HL-60/S4 treated with retinoic acid at 250 ng/mL for 4 days and 3 days (cell line): ENCODE data around the gene VSNL1.

Source experiments
- in situ Hi-C: fragments of 300-500 bp; cut with MboI; formaldehyde crosslinking; loops from 2 replicates; pipeline ENCODE4 v1.7.0; 2022; ENCODE audit warnings: low sequenced_read_pairs

Gene VSNL1

DNA sequence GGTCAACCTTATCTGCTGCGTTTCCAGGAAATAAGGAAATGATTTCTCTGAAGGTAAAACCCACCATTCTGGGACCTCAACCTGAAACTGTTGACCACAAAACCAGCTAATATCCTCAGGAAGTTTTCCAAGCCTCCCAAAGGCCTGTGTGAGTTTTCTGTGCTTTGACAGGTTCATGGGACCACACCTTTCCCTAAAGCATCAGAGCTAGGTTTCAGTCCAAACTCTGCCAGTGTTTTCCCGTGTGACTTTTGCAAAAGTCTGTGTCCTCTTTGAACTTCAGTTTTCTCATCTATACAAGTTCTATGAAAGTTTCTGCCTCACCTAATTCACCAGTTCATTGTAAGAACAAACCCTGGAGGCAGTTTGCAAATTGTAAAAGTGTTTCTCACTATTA lies 39.8 kb downstream of the VSNL1 start:
- in situ Hi-C loops = no loop called here

DNA sequence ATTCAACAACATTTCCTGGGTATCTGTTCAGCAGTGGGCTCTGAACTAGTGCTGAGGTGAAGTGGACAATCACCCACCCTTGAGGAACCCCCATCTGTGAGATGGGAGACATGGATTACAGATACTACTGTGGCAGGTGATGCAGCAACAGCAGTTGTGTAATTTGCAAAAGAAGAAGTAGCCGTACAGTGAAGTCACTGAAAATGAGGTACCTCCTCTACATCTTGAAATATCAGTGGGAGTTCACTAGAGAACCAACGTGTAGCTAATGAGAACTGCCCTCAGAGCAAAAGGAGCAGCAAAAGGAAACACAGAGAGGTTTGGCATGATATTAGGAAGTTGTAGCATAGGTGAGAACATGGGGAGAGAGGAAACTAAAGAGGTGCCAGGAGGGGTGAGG lies 41.3 kb downstream of the VSNL1 start:
- in situ Hi-C loops = no loop called here

GRCh38 chr2:17583166-17583565 lies 42.7 kb downstream of the VSNL1 start:
- in situ Hi-C loops = no loop called here

GRCh38 chr2:17583646-17584045 lies 43.1 kb downstream of the VSNL1 start:
- in situ Hi-C loops = no loop called here

DNA sequence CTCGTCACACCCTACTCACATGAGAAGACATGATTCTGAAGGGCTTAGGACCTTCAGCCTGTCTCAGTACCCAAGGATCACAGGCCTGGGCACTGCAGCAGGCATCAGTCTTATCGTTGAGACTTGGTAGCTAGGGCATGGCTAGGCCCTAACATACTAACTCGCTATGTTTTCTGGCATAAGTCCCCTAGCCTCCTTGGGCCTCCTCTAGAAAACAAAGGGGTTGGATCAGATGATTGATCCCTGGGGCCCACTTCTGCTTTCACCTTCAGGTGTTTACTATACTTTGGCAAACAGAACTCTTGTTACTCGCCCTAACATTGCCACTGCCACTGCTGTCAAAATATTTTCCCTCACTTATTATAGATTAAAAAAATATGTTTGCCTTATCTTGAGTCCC lies 44.2 kb downstream of the VSNL1 start:
- in situ Hi-C loops = no loop called here

GRCh38 chr2:17587469-17587868 lies 47.0 kb downstream of the VSNL1 start:
- in situ Hi-C loops = no loop called here

GRCh38 chr2:17588031-17588430 lies 47.5 kb downstream of the VSNL1 start:
- in situ Hi-C loops = no loop called here

DNA sequence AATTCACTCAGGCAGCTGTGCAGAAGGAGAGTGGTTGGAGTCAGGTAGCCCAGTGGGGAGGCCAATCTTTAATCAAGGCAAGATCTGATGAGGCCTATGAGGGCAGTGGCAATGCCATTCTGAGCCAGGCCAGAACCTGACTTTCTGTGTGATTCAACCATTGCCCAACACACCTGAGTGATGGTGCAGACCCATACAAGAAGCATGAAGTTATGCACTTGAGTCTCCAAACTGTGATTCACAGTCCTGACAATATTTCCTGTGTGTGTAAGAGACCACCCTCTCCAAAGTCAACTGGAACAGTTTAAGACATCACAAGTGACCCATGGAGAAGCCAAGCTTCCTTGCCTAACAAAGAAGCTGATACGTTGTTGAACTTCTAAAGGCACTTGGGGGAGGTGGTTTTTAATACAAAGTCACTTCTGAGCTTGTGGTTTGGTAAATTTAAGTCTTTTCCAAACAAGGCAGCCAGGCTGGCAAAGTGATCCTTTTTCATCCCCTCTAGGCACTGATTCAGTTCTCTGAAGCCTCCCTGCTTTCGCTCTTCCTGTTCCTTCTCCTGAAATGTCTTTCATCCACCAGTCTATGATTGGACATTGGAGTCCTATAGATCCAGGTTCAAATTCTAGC lies 49.0 kb downstream of the VSNL1 start:
- in situ Hi-C loops = no loop called here

DNA sequence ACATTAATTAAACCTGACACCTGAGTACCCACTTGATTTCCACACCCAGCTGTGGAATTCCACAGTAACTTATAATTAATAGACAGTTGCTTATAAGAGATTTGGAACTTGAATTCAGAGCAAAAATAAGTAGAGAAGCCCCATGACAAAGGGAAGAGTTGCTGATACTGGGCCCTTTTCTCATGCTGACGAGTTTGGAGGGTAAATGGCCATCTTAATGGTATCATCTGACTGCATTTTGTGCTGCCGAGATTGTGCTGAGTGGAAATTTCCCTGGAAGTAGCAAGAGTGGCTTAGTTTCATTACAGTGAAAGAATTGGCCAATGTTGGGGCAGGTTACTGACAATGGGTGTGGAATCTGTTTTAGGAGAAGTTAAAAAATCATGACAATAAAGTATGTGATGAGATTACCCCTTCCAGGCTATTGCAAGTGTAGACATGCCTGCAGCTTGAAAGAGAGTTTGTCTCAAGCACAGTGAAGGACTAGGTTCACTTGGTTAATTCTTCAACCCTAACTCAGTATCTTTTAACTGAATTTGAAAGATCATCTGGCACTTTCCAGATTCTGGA lies 49.9 kb downstream of the VSNL1 start:
- in situ Hi-C loops = no loop called here

DNA sequence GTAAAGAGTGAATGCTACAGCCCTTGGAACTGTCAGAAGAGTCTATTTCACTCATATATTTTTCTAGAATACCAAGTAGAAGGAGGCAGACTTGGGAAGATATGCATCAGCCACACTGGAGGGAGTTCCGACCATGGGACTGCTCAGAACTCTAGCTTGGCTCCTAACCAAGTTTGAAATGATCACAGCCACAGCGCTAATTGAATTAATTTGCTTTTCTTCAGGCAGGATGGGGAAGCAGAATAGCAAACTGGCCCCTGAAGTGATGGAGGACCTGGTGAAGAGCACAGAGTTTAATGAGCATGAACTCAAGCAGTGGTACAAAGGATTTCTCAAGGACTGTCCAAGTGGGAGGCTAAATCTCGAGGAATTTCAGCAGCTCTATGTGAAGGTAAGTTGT lies 51.4 kb downstream of the VSNL1 start:
- in situ Hi-C loops = no loop called here

DNA sequence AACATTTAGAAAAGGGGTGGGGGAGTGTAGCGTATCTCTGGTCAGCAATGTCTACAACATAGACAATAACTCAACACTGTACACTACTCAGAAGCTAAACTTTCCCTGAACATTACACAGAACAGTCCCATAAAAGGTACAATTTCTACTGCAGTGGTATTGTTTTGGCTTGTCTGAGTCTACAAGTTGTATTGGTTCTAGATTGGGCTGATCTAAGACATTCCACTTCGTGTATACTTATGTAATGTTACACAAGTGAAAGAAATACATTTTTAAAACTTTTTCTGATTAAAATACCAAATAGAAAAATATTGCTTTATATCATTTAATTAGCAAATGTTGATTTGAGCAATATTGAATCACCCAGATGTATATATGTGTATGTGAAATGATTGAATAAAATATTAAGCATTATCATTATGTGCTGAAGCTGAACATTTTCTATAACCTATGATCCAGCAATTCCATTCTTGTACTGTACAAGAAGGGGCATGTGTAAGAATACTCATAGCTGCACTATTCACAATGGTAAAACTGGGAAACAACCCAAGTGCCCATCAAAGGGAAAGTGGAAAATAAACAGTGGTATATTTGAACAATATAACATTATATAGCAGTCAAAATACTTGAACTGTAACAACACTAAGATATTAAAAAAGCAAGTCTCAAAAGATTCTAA lies 52.4 kb downstream of the VSNL1 start:
- in situ Hi-C loops = no loop called here

GRCh38 chr2:17593445-17593840 lies 52.9 kb downstream of the VSNL1 start:
- in situ Hi-C loops = no loop called here

- in situ Hi-C loops = no loop called here
These were observed 53.5 kb downstream of the VSNL1 start for GRCh38 chr2:17593841-17594491.

GRCh38 chr2:17594533-17595401 lies 54.3 kb downstream of the VSNL1 start:
- in situ Hi-C loops = no loop called here

DNA sequence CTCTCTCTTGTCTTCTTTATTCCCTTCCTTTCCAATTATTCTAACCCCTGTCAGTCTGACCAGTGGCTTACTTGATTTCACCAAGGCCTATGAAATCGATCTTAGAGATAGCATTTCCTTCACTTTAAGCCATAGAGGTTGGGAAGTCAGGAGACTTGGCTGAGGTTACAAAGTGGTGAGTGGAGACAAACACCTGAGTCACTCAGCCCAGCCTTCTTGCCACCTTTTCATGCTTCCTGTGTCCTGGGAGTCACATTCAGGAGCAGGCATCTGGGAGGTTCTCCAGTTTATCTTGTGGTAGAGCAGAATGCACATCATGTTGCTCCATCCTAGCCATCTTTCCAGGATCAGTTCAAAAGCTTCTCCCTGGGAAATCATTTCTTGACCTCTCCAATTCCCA lies 59.1 kb downstream of the VSNL1 start:
- in situ Hi-C loops = no loop called here

- in situ Hi-C loops = no loop called here
These were observed 60.2 kb downstream of the VSNL1 start for GRCh38 chr2:17600556-17601204.

DNA sequence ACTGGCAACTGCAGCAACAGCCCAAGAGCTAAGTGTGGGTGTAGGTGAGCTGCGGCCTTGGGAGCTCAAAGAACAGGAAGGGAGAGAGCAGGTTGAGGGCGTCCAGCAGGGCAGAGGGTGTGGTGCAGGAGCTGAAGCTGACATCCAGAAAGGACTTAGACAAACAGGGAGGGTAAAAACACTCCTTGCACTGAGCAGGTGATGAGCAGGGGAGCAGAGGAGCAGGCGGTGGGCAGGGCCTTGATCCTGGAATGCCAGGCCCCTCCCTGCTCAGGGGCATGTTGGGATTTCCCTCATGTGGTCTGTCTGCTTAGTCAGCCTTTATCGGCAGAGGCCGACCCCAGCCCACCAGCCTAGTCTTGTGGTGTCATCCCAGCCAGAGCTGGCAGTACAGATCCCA lies 63.6 kb downstream of the VSNL1 start:
- in situ Hi-C loops = no loop called here

- in situ Hi-C loops = no loop called here
These were observed 65.2 kb downstream of the VSNL1 start for GRCh38 chr2:17605696-17606095.

GRCh38 chr2:17606851-17607250 lies 66.4 kb downstream of the VSNL1 start:
- in situ Hi-C loops = no loop called here

- in situ Hi-C loops = no loop called here
These were observed 66.9 kb downstream of the VSNL1 start for GRCh38 chr2:17607379-17607778.

- in situ Hi-C loops = no loop called here
These were observed 67.8 kb downstream of the VSNL1 start for GRCh38 chr2:17608251-17608650.
